ENCODE data around the gene DAP. TPM values are rescaled to one million over a fixed set of nuclear protein-coding genes. Genes with fewer than 3 reads are reported as not detected.

The DAP gene
- total RNA-seq, 1 experiment from 2014 or later = 47.7 TPM

DNA sequence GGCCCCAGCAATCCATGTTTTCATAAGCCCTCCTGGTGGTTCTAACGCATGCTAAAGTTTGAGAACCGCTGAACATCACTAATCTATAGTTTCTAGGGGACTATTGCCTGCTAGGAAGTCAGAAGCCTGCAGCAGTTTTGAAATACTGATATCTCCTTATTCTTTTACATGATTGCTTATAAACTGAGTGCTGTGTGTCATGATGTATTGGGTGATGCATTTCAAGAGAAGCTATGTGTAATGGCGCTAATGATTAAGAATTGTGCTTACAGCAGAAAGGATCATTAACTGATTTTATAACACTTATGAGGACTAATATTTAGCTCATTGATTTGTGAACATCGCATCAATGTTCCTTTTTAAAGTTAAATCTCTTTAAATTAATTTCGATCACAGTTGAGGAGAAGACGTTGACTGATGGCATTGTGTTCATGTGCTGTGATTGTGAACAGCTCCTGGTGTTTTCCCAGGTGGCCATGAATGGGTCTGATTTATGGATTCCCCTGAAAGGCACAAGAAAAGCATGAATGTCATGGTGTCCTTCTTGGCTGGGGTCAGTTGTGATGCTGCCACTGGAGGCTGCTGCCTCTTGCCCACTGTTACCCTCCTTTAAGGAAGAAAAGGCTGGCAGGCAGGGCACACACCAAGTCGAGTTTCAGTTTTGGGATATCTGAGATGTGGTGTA lies 12.0 kb upstream of the DAP start:
- ATAC-seq = no peak
- H3K27ac Mint-ChIP-seq = no peak overlapping the region
- ChIA-PET CTCF (no interaction called here), POLR2A (no interaction called here)
- TF ChIP-seq EMX1 (CRISPR knock-in tag; IDR thresholded peaks at IDR 0.05) (no peak), MYBL2 (CRISPR knock-in tag; IDR thresholded peaks at IDR 0.05) (no peak), GRHL2 (CRISPR knock-in tag; IDR thresholded peaks at IDR 0.05; ENCODE audit: insufficient replicate concordance, severe bottlenecking) (no peak), GTF2I (CRISPR knock-in tag; conservative IDR thresholded peaks at IDR 0.05) (no peak)
- no peaks in the 10 kb centered on the region for H3K36me3 Mint-ChIP-seq
- H3K27me3 Mint-ChIP-seq (ENCODE audit: low read depth) = no peaks in the 10 kb centered on the region
- no peak for DNase-seq (ENCODE audit: low spot score)
- no peaks in the 10 kb centered on the region for H3K4me1 Mint-ChIP-seq
- no peak overlapping the region for H3K4me3 Mint-ChIP-seq
- H3K9me3 Mint-ChIP-seq = no peaks in the 10 kb centered on the region

- TF ChIP-seq IRF2 (CRISPR knock-in tag; IDR thresholded peaks at IDR 0.05; ENCODE audit: borderline replicate concordance, low read depth) (no peak), ZNF425 (CRISPR knock-in tag; conservative IDR thresholded peaks at IDR 0.05) (no peak), ZNF671 (CRISPR knock-in tag; IDR thresholded peaks at IDR 0.05) (no peak)
- DNase-seq (ENCODE audit: low spot score) = no peak
- H3K36me3 Mint-ChIP-seq = no peaks in the 10 kb centered on the region
- no peak overlapping the region for H3K4me3 Mint-ChIP-seq
- no peak overlapping the region for H3K27ac Mint-ChIP-seq
- no peaks in the 10 kb centered on the region for H3K4me1 Mint-ChIP-seq
- CTCF ChIA-PET = no interaction called here
- peaks cover 3% of the 10 kb centered on the region; the same call in 1 of the 2 replicates for H3K9me3 Mint-ChIP-seq
- no peak for ATAC-seq
- H3K27me3 Mint-ChIP-seq (ENCODE audit: low read depth) = peaks cover 15% of the 10 kb centered on the region
- POLR2A ChIA-PET = no interaction called here
These were observed 7.4 kb upstream of the DAP start for GRCh38 chr5:10768328-10768899.

- Mint-ChIP-seq H3K4me3 (peak overlapping the region; percentile 77), H3K27ac (no peak overlapping the region), H3K9me3 (peaks cover 3% of the 10 kb centered on the region; the same call in 1 of the 2 replicates), H3K36me3 (no peaks in the 10 kb centered on the region), H3K4me1 (peaks cover 24% of the 10 kb centered on the region), H3K27me3 (ENCODE audit: low read depth) (peaks cover 31% of the 10 kb centered on the region)
- ChIA-PET CTCF (interaction anchor here (1.2 kb wide), 1 partner anchor 12 kb away, joined by 3 read pairs; no protein-coding TSS in a partner anchor), POLR2A (no interaction called here)
- TF ChIP-seq SMAD3 (CRISPR knock-in tag; IDR thresholded peaks at IDR 0.05; ENCODE audit: borderline replicate concordance) = no peak
- TF ChIP-seq, protein P1, sequence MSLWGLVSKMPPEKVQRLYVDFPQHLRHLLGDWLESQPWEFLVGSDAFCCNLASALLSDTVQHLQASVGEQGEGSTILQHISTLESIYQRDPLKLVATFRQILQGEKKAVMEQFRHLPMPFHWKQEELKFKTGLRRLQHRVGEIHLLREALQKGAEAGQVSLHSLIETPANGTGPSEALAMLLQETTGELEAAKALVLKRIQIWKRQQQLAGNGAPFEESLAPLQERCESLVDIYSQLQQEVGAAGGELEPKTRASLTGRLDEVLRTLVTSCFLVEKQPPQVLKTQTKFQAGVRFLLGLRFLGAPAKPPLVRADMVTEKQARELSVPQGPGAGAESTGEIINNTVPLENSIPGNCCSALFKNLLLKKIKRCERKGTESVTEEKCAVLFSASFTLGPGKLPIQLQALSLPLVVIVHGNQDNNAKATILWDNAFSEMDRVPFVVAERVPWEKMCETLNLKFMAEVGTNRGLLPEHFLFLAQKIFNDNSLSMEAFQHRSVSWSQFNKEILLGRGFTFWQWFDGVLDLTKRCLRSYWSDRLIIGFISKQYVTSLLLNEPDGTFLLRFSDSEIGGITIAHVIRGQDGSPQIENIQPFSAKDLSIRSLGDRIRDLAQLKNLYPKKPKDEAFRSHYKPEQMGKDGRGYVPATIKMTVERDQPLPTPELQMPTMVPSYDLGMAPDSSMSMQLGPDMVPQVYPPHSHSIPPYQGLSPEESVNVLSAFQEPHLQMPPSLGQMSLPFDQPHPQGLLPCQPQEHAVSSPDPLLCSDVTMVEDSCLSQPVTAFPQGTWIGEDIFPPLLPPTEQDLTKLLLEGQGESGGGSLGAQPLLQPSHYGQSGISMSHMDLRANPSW (CRISPR knock-in tag; conservative IDR thresholded peaks at IDR 0.05; ENCODE audit: low read depth) = no peak
- TF ChIP-seq ZNF317 (CRISPR knock-in tag; IDR thresholded peaks at IDR 0.05; ENCODE audit: borderline replicate concordance, low read depth) = no peak
- no peak for TF ChIP-seq NFYB (CRISPR knock-in tag; conservative IDR thresholded peaks at IDR 0.05; ENCODE audit: low read depth)
- TF ChIP-seq IRF2 (CRISPR knock-in tag; IDR thresholded peaks at IDR 0.05; ENCODE audit: borderline replicate concordance, low read depth) = no peak
- no peak for TF ChIP-seq SOX15 (CRISPR knock-in tag; IDR thresholded peaks at IDR 0.05)
- TF ChIP-seq AR (CRISPR knock-in tag; IDR thresholded peaks at IDR 0.05) = no peak
- TF ChIP-seq ZBTB21 (CRISPR knock-in tag; IDR thresholded peaks at IDR 0.05; ENCODE audit: borderline replicate concordance) = no peak
- ATAC-seq = no peak
- DNase-seq (ENCODE audit: low spot score) = no peak
These were observed 1.9 kb upstream of the DAP start for GRCh38 chr5:10762776-10763500.
